ENCODE data around the gene SLC6A20.
A peak's percentile ranks its signal among the peaks of the same experiment; 100 is the strongest.

- TF ChIP-seq, protein P1, sequence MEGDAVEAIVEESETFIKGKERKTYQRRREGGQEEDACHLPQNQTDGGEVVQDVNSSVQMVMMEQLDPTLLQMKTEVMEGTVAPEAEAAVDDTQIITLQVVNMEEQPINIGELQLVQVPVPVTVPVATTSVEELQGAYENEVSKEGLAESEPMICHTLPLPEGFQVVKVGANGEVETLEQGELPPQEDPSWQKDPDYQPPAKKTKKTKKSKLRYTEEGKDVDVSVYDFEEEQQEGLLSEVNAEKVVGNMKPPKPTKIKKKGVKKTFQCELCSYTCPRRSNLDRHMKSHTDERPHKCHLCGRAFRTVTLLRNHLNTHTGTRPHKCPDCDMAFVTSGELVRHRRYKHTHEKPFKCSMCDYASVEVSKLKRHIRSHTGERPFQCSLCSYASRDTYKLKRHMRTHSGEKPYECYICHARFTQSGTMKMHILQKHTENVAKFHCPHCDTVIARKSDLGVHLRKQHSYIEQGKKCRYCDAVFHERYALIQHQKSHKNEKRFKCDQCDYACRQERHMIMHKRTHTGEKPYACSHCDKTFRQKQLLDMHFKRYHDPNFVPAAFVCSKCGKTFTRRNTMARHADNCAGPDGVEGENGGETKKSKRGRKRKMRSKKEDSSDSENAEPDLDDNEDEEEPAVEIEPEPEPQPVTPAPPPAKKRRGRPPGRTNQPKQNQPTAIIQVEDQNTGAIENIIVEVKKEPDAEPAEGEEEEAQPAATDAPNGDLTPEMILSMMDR (IDR thresholded peaks at IDR 0.05) = no peak
- peak in 1 of 2 donors; percentile 92 for TF ChIP-seq EP300 (IDR thresholded peaks at IDR 0.05)
- no peak for TF ChIP-seq POLR2A (IDR thresholded peaks at IDR 0.05)
These were observed 21.6 kb upstream of the SLC6A20 start for GRCh38 chr3:45817831-45818522.
